ENCODE results near the gene LSM14B. TPM values are rescaled to one million over a fixed set of nuclear protein-coding genes. Genes with fewer than 3 reads are reported as not detected.

The LSM14B gene
- total RNA-seq, 1 experiment from 2014 or later: 82.4 TPM

- Histone ChIP-seq H3K23me2 (ENCODE audit: insufficient read length, low read depth, low read length, poor library complexity, severe bottlenecking) (no peaks in the 10 kb centered on the region), H3K9me3 (ENCODE audit: control insufficient read depth, low read depth, low read length) (no peaks in the 10 kb centered on the region), H3K4me2 (ENCODE audit: insufficient read depth, insufficient read length, low read length) (no peak overlapping the region), H3K18ac (ENCODE audit: insufficient read length, low read depth, low read length) (no peak overlapping the region), H3K27me3 (ENCODE audit: insufficient read depth, low read length) (no peaks in the 10 kb centered on the region), H2BK120ac (ENCODE audit: low read depth, low read length, poor library complexity, severe bottlenecking) (no peak overlapping the region), H2AFZ (ENCODE audit: low read length) (no peak overlapping the region), H4K8ac (replicated peaks; ENCODE audit: insufficient read length, low read depth, low read length) (no peak overlapping the region), H3K4me1 (ENCODE audit: insufficient read depth, low read length) (no peaks in the 10 kb centered on the region), H2AK5ac (ENCODE audit: insufficient read length, low read length) (no peak overlapping the region), H4K5ac (ENCODE audit: insufficient read length, low read depth, low read length) (no peak overlapping the region), H4K91ac (ENCODE audit: insufficient read length, low read depth, low read length) (no peak overlapping the region), H3T11ph (ENCODE audit: low read length) (no peak overlapping the region), H3K79me2 (ENCODE audit: insufficient read depth, low read length) (peaks cover 6% of the 10 kb centered on the region; the same call in 1 of the 2 replicates), H3K14ac (ENCODE audit: insufficient read depth, low read length) (no peak overlapping the region), H3K79me1 (ENCODE audit: insufficient read depth, low read depth, low read length, poor library complexity, severe bottlenecking) (no peaks in the 10 kb centered on the region), H3K23ac (ENCODE audit: insufficient read length, low read depth, low read length) (no peak overlapping the region), H4K20me1 (ENCODE audit: control insufficient read depth, insufficient read depth, insufficient read length) (no peaks in the 10 kb centered on the region), H2BK20ac (ENCODE audit: low read depth, low read length, poor library complexity, severe bottlenecking) (no peak overlapping the region), H3K56ac (ENCODE audit: insufficient read length, low read depth, low read length) (no peak overlapping the region), H3K9ac (ENCODE audit: extremely low read depth, insufficient read length, low read length) (no peak overlapping the region), H2BK12ac (ENCODE audit: insufficient read length, low read depth, low read length) (no peak overlapping the region), H2BK5ac (ENCODE audit: insufficient read length, low read length) (no peak overlapping the region), H2BK15ac (ENCODE audit: low read depth, low read length) (no peak overlapping the region), H3K4ac (ENCODE audit: low read depth, low read length) (no peak overlapping the region), H3K27ac (ENCODE audit: insufficient read length, low read depth, low read length) (no peak overlapping the region)
- no peaks in the 10 kb centered on the region; a peak in 1 of 5 replicates for H3K9me3 Mint-ChIP-seq
- H3K27me3 Mint-ChIP-seq (ENCODE audit: low read depth): no peaks in the 10 kb centered on the region
- WGBS (ENCODE audit: extremely low coverage, insufficient read length, low lambda C conversion rate): no CpG with 5 or more reads among the region's 9 CpGs
- H3K4me1 Mint-ChIP-seq: peaks cover 12 to 13% of the 10 kb centered on the region in 2 experiments
- TF ChIP-seq CTCF (conservative IDR thresholded peaks at IDR 0.05): no peak
- no peak for DNase-seq
- H3K36me3 Mint-ChIP-seq (ENCODE audit: insufficient read depth in 1 of 3, low read depth in 3 of 3): peaks cover 20 to 50% (median 41%) of the 10 kb centered on the region in 3 experiments
- H3K4me3 Mint-ChIP-seq: no peak overlapping the region
- no peak overlapping the region for H3K27ac Mint-ChIP-seq
Observed at GRCh38 chr20:62160253-62160652, 38.0 kb downstream of the LSM14B start.

All from H9 (cell line).